Testis (tissue), 3 donors: ENCODE measurements around the gene DUS2. TPM values are rescaled to one million over a fixed set of nuclear protein-coding genes. Genes with fewer than 3 reads are reported as not detected.

ENCODE experiments used
- DNase-seq: peaks from one replicate; pipeline ENCODE4 v3.0.0-alpha.2; 2019
- H3K27ac ChIP-seq, 2 donors: fragments of 200-600 bp; sonication (generic); one replicate each; pipeline ENCODE4 v1.5.1; 2019
- H3K27me3 ChIP-seq: fragments of 200-600 bp; sonication (generic); one replicate; pipeline ENCODE4 v1.5.1; 2019
- H3K36me3 ChIP-seq: fragments of 200-600 bp; sonication (generic); one replicate; pipeline ENCODE4 v1.5.1; 2017; ENCODE audit warnings: low read depth; ENCODE audit errors: missing control alignments
- H3K4me1 ChIP-seq: fragments of 200-600 bp; sonication (generic); one replicate; pipeline ENCODE4 v1.5.1; 2019
- H3K4me3 ChIP-seq, 2 donors: fragments of 200-600 bp; sonication (generic); one replicate each; pipeline ENCODE4 v1.5.1; 2017 to 2019
- H3K9me3 ChIP-seq: fragments of 200-600 bp; sonication (generic); one replicate; pipeline ENCODE4 v1.5.1; 2017
- POLR2A ChIP-seq: fragments of 450-650 bp; IDR thresholded peaks from one replicate; pipeline ENCODE4 v1.6.1; 2017; ENCODE audit warnings: antibody characterized with exemption, mild to moderate bottlenecking, moderate library complexity
- WGBS, 2 donors: methylation state at CpG; one replicate each; pipeline ENCODE4 v1.1.5; 2018; 5-methylcytosine and 5-hydroxymethylcytosine counted together
- intact Hi-C: fragments of 100-400 bp; cut with DNase I; formaldehyde crosslinking; loops from one replicate; pipeline ENCODE4 v1.15.1; 2023; ENCODE audit warnings: low total_unique reads
- polyA plus RNA-seq: library from polyadenylated mRNA; stranded (reverse); fragments of 350-450 nt; fragmentation: Illumina TruSeq; extraction: RNeasy Lipid Tissue Mini Kit (QIAGEN cat#74804); gene quantifications from one replicate; pipeline ENCODE4 v1.2.3, GENCODE V29; 2014; ENCODE audit warnings: low read depth, low replicate concordance; ENCODE audit not compliant: insufficient read depth
- total RNA-seq, 2 donors: library from RNA; depleted of rRNA; stranded (reverse); fragments of >200 nt; gene quantifications; one replicate each; pipeline ENCODE4 v1.2.3, GENCODE V29; 2016
- TF ChIP-seq, protein P1 (sequence below), 3 experiments: fragments of 450-650 bp in 2 of 3; fragments of 200-600 bp in 1 of 3; sonication (generic) in 1 of 3; IDR thresholded peaks; one replicate each; pipeline ENCODE4 v1.5.1; 2016 to 2019; ENCODE audit warnings: antibody characterized with exemption in 3 of 3, mild to moderate bottlenecking in 2 of 3, moderate library complexity in 1 of 3

Gene DUS2
- total and polyA plus RNA-seq, 3 donors from 2014 or later: 24.6 to 62.5 (median 32.4) TPM

DNA sequence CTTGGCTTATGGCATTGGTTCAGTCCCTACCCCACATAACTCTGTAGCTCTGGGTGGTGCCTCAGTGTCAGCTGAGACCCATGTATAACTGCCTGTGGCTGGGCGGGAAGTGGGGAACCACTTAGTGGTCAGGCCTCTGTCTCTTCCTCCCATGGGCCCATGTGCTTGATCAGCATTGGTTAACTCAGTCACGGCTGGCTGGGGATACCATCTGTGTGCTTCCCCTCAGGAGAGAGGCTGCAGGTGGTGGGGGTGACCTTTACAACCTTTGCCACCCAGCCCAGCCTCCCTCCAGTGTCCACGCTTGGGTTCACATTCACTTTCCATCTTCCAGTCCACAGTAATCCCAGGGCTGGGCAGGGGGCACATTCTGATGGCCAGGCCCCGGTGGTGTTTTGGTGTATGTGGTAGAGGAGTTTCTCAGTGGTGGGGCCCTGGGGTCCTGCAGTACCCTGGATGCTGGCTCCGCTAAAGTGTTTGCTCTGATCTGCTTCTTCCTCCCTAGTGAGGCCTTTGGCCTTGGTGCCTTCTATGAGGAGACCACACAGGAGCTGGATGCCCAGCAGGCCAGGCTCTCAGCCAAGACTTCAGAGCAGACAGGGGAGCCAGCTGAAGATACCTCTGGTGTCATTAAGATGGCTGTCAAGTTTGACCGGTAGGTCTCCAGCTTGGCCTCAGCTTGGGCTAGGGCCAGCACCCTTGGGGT is 51.9 kb downstream of the DUS2 start:
- TF ChIP-seq POLR2A: no peak
- TF ChIP-seq, protein P1, sequence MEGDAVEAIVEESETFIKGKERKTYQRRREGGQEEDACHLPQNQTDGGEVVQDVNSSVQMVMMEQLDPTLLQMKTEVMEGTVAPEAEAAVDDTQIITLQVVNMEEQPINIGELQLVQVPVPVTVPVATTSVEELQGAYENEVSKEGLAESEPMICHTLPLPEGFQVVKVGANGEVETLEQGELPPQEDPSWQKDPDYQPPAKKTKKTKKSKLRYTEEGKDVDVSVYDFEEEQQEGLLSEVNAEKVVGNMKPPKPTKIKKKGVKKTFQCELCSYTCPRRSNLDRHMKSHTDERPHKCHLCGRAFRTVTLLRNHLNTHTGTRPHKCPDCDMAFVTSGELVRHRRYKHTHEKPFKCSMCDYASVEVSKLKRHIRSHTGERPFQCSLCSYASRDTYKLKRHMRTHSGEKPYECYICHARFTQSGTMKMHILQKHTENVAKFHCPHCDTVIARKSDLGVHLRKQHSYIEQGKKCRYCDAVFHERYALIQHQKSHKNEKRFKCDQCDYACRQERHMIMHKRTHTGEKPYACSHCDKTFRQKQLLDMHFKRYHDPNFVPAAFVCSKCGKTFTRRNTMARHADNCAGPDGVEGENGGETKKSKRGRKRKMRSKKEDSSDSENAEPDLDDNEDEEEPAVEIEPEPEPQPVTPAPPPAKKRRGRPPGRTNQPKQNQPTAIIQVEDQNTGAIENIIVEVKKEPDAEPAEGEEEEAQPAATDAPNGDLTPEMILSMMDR (IDR thresholded peaks at IDR 0.05): no peak
- Histone ChIP-seq H3K4me3 (no peak overlapping the region), H3K9me3 (no peaks in the 10 kb centered on the region), H3K27ac (no peak overlapping the region), H3K4me1 (peaks cover 35% of the 10 kb centered on the region), H3K27me3 (no peaks in the 10 kb centered on the region), H3K36me3 (no peaks in the 10 kb centered on the region)
- 85 to 86% methylated on average over 1 to 6 of the region's 6 CpGs for WGBS, 2 donors
- DNase-seq: peak; percentile 42
- intact Hi-C loops: no loop called here

DNA sequence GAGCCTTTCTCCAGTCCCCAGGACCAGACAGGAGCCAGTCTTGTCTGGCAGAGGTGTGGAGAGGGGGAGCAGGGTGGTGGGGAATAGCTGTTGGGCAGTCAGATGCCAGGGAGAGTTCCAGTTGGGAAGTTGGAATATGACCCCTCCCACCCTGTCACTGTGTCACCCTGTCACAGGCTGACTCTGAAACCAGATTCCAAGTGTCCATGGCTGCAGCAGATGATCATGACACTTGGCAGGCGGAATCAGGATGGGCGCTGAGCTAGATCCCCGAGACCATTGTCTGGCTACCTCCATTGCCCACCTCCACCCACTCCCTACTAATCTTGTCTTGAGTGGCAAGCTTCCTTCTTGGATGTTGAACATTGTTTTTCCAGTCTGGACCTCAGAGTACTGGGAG is 52.9 kb downstream of the DUS2 start:
- 94 to 97% methylated on average over 2 to 3 of the region's 3 CpGs for WGBS, 2 donors
- no peak for TF ChIP-seq POLR2A
- TF ChIP-seq, protein P1 (IDR thresholded peaks at IDR 0.05): no peak
- Histone ChIP-seq H3K4me3 (no peak overlapping the region), H3K9me3 (no peaks in the 10 kb centered on the region), H3K27me3 (no peaks in the 10 kb centered on the region), H3K27ac (no peak overlapping the region), H3K4me1 (peaks cover 43% of the 10 kb centered on the region), H3K36me3 (no peaks in the 10 kb centered on the region)
- intact Hi-C loops: no loop called here
- DNase-seq: no peak

DNA sequence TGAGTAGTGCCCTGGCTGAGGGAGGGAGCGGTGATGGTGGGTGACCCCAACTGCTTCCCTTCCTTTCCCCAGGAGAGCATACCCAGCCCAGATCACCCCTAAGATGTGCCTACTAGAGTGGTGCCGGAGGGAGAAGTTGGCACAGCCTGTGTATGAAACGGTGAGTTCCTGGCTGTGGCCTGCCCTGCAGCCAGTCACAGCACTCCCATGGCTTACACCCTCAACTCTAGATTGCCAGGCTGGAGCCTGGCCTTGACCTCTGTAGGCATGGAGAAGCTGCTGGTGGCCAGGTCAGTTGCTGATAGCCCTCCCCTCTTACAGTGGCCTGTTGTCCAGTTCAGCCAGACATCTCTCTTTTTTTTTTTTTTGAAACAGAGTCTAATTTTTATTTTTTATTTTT is 53.5 kb downstream of the DUS2 start:
- TF ChIP-seq POLR2A: no peak
- TF ChIP-seq, protein P1 (IDR thresholded peaks at IDR 0.05): no peak
- Histone ChIP-seq H3K27me3 (no peaks in the 10 kb centered on the region), H3K27ac (no peak overlapping the region), H3K36me3 (no peaks in the 10 kb centered on the region), H3K4me1 (peaks cover 48% of the 10 kb centered on the region), H3K9me3 (no peaks in the 10 kb centered on the region), H3K4me3 (no peak overlapping the region)
- DNase-seq: peak; percentile 53
- 85 to 100% methylated on average over 2 to 3 of the region's 3 CpGs for WGBS, 2 donors
- intact Hi-C loops: no loop called here

DNA sequence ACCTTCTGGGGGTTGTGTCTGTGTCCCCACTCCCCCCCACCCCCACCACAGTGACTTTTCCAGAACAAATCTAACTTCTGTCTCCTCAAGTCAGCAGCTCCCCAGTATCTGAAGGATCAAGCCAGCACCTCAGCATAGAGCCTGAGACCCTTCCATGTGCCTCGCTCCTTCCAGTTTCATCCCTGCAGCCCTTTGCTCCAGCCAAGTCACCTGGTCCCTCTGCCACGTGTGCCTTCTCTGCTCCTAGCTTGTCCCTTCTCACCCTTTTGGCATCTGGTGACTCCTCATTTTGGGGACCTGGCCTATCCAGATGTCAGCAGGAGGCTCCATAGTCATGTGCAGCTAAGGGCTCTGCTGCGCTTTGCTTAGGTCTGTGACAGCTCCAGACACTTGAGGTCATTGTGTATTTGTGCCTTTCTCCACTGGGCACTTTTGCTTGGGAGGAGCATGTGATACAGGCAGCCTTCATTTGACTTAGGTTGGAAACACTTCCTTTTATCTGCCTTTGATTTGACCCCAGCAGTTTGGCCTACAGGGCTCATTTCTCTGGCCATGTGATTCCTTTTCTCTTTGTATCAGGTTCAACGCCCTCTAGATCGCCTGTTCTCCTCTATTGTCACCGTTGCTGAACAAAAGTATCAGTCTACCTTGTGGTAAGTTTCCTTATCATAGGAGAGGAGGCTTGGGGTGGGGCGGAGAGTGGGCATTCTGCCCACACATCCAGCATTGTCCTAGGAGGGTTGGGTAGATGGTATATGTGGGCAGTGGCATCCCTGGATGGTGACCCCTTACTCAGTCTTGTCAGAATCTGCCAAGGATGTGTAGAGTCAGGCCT is 55.0 kb downstream of the DUS2 start:
- Histone ChIP-seq H3K27me3 (no peaks in the 10 kb centered on the region), H3K4me3 (no peak overlapping the region), H3K36me3 (no peaks in the 10 kb centered on the region), H3K4me1 (peaks cover 52% of the 10 kb centered on the region), H3K27ac (peak overlapping the region in 1 of 2 donors; percentile 71), H3K9me3 (no peaks in the 10 kb centered on the region)
- intact Hi-C loops: no loop called here
- DNase-seq: peak; percentile 59
- WGBS, 2 donors: 71 to 85% methylated on average over 7 of the region's 7 CpGs
- TF ChIP-seq, protein P1 (IDR thresholded peaks at IDR 0.05): no peak
- no peak for TF ChIP-seq POLR2A
